ENCODE results near the gene NAPSA. TPM values are rescaled to one million over a fixed set of nuclear protein-coding genes. Genes with fewer than 3 reads are reported as not detected.

NAPSA gene
- total and polyA plus RNA-seq, 9 of the 15 experiments (the other 6 are each of a cell fraction or from before 2014, with no cell fraction given), result 0.25 to 1.9 (median 0.69) TPM

DNA sequence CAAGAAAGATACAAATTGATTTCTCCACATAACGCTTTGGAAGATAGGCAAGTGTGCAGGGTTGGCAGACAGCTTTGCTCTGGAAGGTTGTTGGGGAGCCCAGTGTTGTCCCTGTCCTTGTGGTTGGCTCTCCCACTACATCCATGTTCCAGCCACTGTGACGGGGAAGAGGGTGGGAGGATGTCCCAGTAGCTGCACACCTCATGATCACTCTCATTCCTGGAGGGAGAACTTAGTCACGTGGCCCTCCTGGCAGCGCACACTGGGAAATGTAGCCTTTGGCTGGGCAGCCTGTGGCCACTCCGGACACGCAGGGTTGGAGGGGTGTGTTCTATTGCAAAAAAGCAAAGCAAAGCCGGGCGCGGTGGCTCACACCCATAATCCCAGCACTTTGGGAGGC is 28.6 kb upstream of the NAPSA start:
- TF ChIP-seq POLR2G (IDR thresholded peaks at IDR 0.05; ENCODE audit: low read depth, low read length), result peak; percentile 23; the same call in 1 of the 2 replicates
- TF ChIP-seq ASH1L (IDR thresholded peaks at IDR 0.05; ENCODE audit: borderline replicate concordance, low read depth, partially characterized antibody), result no peak
- peaks cover 50% of the 10 kb centered on the region for H3K36me3 ChIP-seq (ENCODE audit: control insufficient read depth, insufficient read depth, low read length)
- POLR2A ChIA-PET, result interaction anchor here (1.9 kb wide), 1 partner anchor 10 kb away, joined by 5 read pairs; the partner anchor contains the start of gene POLD1

GRCh38 chr19:50393589-50393988 is 28.1 kb upstream of the NAPSA start:
- peaks cover 66% of the 10 kb centered on the region for H3K79me2 ChIP-seq (ENCODE audit: control insufficient read depth, insufficient read depth, low read length)
- H3K36me3 ChIP-seq (ENCODE audit: control insufficient read depth, insufficient read depth, low read length), result peaks cover 50% of the 10 kb centered on the region
- no peak for TF ChIP-seq CEBPG (CRISPR knock-in tag; IDR thresholded peaks at IDR 0.05)
- TF ChIP-seq CEBPG (tag; conservative IDR thresholded peaks at IDR 0.05 in 1 of 2, IDR thresholded peaks at IDR 0.05 in 1 of 2), result peak in 1 of 2 experiments; percentile 54; a peak in 1 of 4 replicates
- no peak for TF ChIP-seq TAL1 (IDR thresholded peaks at IDR 0.05)
- H3K4me1 ChIP-seq (replicated peaks in 1 of 2; ENCODE audit: control insufficient read depth in 2 of 2, insufficient read depth in 2 of 2, low read length in 2 of 2), result peaks cover 0 to under 1% of the 10 kb centered on the region in 2 experiments; a peak in 2 of 5 replicates
- intact Hi-C loops (cut with micrococcal nuclease) (no loop called here), in situ Hi-C loops (cut with MboI) (no loop called here)
- ChIA-PET POLR2A (interaction anchor here (1.9 kb wide), 1 partner anchor 9 kb away, joined by 5 read pairs; the partner anchor contains the start of gene POLD1), CTCF (ENCODE audit: low intra/inter-chr PET ratio) (no interaction called here)
- no peaks in the 10 kb centered on the region for H3K9me3 ChIP-seq (replicated peaks; ENCODE audit: control insufficient read depth, insufficient read depth, low read depth, low read length)
- no peak overlapping the region for H3K4me3 ChIP-seq
- DNase-seq (ENCODE audit: extremely low read depth in 1 of 4, low spot score in 3 of 4), result no peak
- H4K20me1 ChIP-seq (replicated peaks; ENCODE audit: control insufficient read depth, insufficient read depth, low read length), result 0 out of 2 replicates have a peak, but pooled peaks cover 1% of the 10 kb centered on the region
- BruUV-seq (replicated peaks), result no TSS peak
- no peaks in the 10 kb centered on the region for H3K9me1 ChIP-seq (ENCODE audit: control insufficient read depth, insufficient read depth, low read length)
- no peak overlapping the region for H3K27ac ChIP-seq (ENCODE audit: extremely low read depth, low read depth, low read length)
- ATAC-seq, result peak; percentile 44; the same call in 2 of the 3 replicates
- no peak overlapping the region for H3K9ac ChIP-seq (ENCODE audit: insufficient read depth in 1 of 2, low read depth in 2 of 2, low read length in 2 of 2)
- no peak overlapping the region for H2AFZ ChIP-seq (ENCODE audit: low read depth, low read length)
- WGBS (ENCODE audit: insufficient coverage, low coverage, missing lambda C conversion rate), result 88% methylated on average over 4 of the region's 4 CpGs
- no peaks in the 10 kb centered on the region for H3K27me3 ChIP-seq (ENCODE audit: control insufficient read depth in 2 of 2, insufficient read depth in 2 of 2, low read length in 2 of 2)
- no peak for FAIRE-seq
- H3K4me2 ChIP-seq (ENCODE audit: insufficient read depth, low read length), result no peak overlapping the region

More for the DNA sequence above, 28.6 kb upstream of the NAPSA start:
- CTCF ChIA-PET (ENCODE audit: low intra/inter-chr PET ratio), result no interaction called here
- Histone ChIP-seq H3K4me1 (replicated peaks in 1 of 2; ENCODE audit: control insufficient read depth in 2 of 2, insufficient read depth in 2 of 2, low read length in 2 of 2) (peaks cover 0 to 4% of the 10 kb centered on the region in 2 experiments; a peak in 2 of 5 replicates), H3K4me2 (ENCODE audit: insufficient read depth, low read length) (no peak overlapping the region), H3K27ac (ENCODE audit: extremely low read depth, low read depth, low read length) (no peak overlapping the region; the same call in 2 of the 3 replicates), H3K9ac (ENCODE audit: insufficient read depth in 1 of 2, low read depth in 2 of 2, low read length in 2 of 2) (no peak overlapping the region), H2AFZ (ENCODE audit: low read depth, low read length) (no peak overlapping the region), H3K9me1 (ENCODE audit: control insufficient read depth, insufficient read depth, low read length) (no peaks in the 10 kb centered on the region), H3K79me2 (ENCODE audit: control insufficient read depth, insufficient read depth, low read length) (peaks cover 65% of the 10 kb centered on the region), H3K4me3 (no peak overlapping the region), H3K27me3 (ENCODE audit: control insufficient read depth in 2 of 2, insufficient read depth in 2 of 2, low read length in 2 of 2) (no peaks in the 10 kb centered on the region), H4K20me1 (replicated peaks; ENCODE audit: control insufficient read depth, insufficient read depth, low read length) (0 out of 2 replicates have a peak, but pooled peaks cover 4% of the 10 kb centered on the region), H3K9me3 (replicated peaks; ENCODE audit: control insufficient read depth, insufficient read depth, low read depth, low read length) (no peaks in the 10 kb centered on the region)
- 100% methylated on average over 6 of the region's 9 CpGs for WGBS (ENCODE audit: insufficient coverage, low coverage, missing lambda C conversion rate)
- FAIRE-seq, result no peak
- no peak for DNase-seq (ENCODE audit: extremely low read depth in 1 of 4, low spot score in 3 of 4)
- BruUV-seq (replicated peaks), result no TSS peak
- no peak for ATAC-seq
- in situ Hi-C loops (cut with MboI) (no loop called here), intact Hi-C loops (cut with micrococcal nuclease) (no loop called here)

Data from K562 (cell line).